HG02885 (cell line): Measurements from ENCODE around the gene MEMO1.
"Not testable (repeated sequence)": the region's sequence is repeated elsewhere in the genome, so short reads cannot be mapped to it uniquely, and the experiment has no call there.

ENCODE experiments used
- ATAC-seq: cut with Tn5 transposase; IDR thresholded peaks from one replicate; pipeline ENCODE4 v1.9.1; 2021; ENCODE audit warnings: mild to moderate bottlenecking; ENCODE audit not compliant: unreplicated experiment, poor library complexity

The MEMO1 gene

GRCh38 chr2:31962757-31963361 is 47.9 kb downstream of the MEMO1 start:
- no peak for ATAC-seq

- ATAC-seq: no peak
Measured at GRCh38 chr2:31958140-31958717, 52.6 kb downstream of the MEMO1 start.

GRCh38 chr2:31957354-31958139 is 53.3 kb downstream of the MEMO1 start:
- peak; percentile 26 for ATAC-seq

GRCh38 chr2:31956934-31957333 is 53.9 kb downstream of the MEMO1 start:
- peak; percentile 81 for ATAC-seq

- no peak for ATAC-seq
Measured at GRCh38 chr2:31956312-31956711, 54.5 kb downstream of the MEMO1 start.

GRCh38 chr2:31953095-31953494 is 57.7 kb downstream of the MEMO1 start:
- ATAC-seq: not testable (repeated sequence)

- ATAC-seq: no peak
Measured at GRCh38 chr2:31950946-31951562, 59.8 kb downstream of the MEMO1 start.

GRCh38 chr2:31947871-31948270 is 62.9 kb downstream of the MEMO1 start:
- no peak for ATAC-seq

GRCh38 chr2:31946838-31947237 is 64.0 kb downstream of the MEMO1 start:
- ATAC-seq: no peak

- no peak for ATAC-seq
Measured at GRCh38 chr2:31945572-31945935, 65.3 kb downstream of the MEMO1 start.

- ATAC-seq: no peak
Measured at GRCh38 chr2:31944828-31945571, 65.8 kb downstream of the MEMO1 start.

GRCh38 chr2:31943636-31944225 is 67.1 kb downstream of the MEMO1 start:
- no peak for ATAC-seq

- no peak for ATAC-seq
Measured at GRCh38 chr2:31940920-31941319, 69.9 kb downstream of the MEMO1 start.

- no peak for ATAC-seq
Measured at GRCh38 chr2:31937741-31938140, 73.1 kb downstream of the MEMO1 start.

- ATAC-seq: no peak
Measured at GRCh38 chr2:31935370-31935769, 75.4 kb downstream of the MEMO1 start.

- no peak for ATAC-seq
Measured at GRCh38 chr2:31933066-31933465, 77.7 kb downstream of the MEMO1 start.

- ATAC-seq: no peak
Measured at GRCh38 chr2:31932589-31932988, 78.2 kb downstream of the MEMO1 start.

- ATAC-seq: no peak
Measured at GRCh38 chr2:31931916-31932315, 78.9 kb downstream of the MEMO1 start.

- ATAC-seq: no peak
Measured at GRCh38 chr2:31925517-31925916, 85.3 kb downstream of the MEMO1 start.

- no peak for ATAC-seq
Measured at GRCh38 chr2:31923662-31924061, 87.1 kb downstream of the MEMO1 start.
